NT2/D1 (cell line): Measurements from ENCODE around the gene ALDOB.

Source experiments
- SUZ12 ChIP-seq: IDR thresholded peaks from 2 replicates; pipeline ENCODE4 v1.6.1; 2011; ENCODE audit not compliant: insufficient read length, insufficient read depth; ENCODE audit errors: extremely low read depth
- ZNF274 ChIP-seq: IDR thresholded peaks from 2 replicates; pipeline ENCODE4 v1.6.1; 2011; ENCODE audit warnings: mild to moderate bottlenecking, low read depth, low read length

GRCh38 chr9:101443364-101443771 is 7.8 kb upstream of the ALDOB start:
- TF ChIP-seq ZNF274 (no peak), SUZ12 (no peak)
